ENCODE measurements around the gene SH3BGRL3.

The SH3BGRL3 gene

GRCh38 chr1:26318338-26319064 is 38.6 kb downstream of the SH3BGRL3 start:
- no peaks in the 10 kb centered on the region for H3K27me3 ChIP-seq (ENCODE audit: control insufficient read depth, insufficient read depth, low read length)
- no peaks in the 10 kb centered on the region for H3K9me3 ChIP-seq (ENCODE audit: control insufficient read depth, low read length)
- H3K9ac ChIP-seq: no peak overlapping the region
- no peaks in the 10 kb centered on the region for H3K36me3 ChIP-seq (ENCODE audit: control insufficient read depth, insufficient read depth, low read length)
- no peak overlapping the region for H3K27ac ChIP-seq
- no peaks in the 10 kb centered on the region for H3K79me2 ChIP-seq
- no peak overlapping the region for H3K4me2 ChIP-seq (ENCODE audit: low read length)
- H3K4me3 ChIP-seq (ENCODE audit: low read depth, low read length): no peak overlapping the region
- no peak overlapping the region for H2AFZ ChIP-seq
- no peak for TF ChIP-seq CTCF (IDR thresholded peaks at IDR 0.05)
- no peaks in the 10 kb centered on the region for H3K4me1 ChIP-seq

GRCh38 chr1:26320896-26321295 is 41.0 kb downstream of the SH3BGRL3 start:
- H3K4me2 ChIP-seq (ENCODE audit: low read length): no peak overlapping the region
- H2AFZ ChIP-seq: no peak overlapping the region
- H3K9me3 ChIP-seq (ENCODE audit: control insufficient read depth, low read length): no peaks in the 10 kb centered on the region
- no peak for TF ChIP-seq CTCF (IDR thresholded peaks at IDR 0.05)
- no peak overlapping the region for H3K9ac ChIP-seq
- no peaks in the 10 kb centered on the region for H3K79me2 ChIP-seq
- H3K36me3 ChIP-seq (ENCODE audit: control insufficient read depth, insufficient read depth, low read length): no peaks in the 10 kb centered on the region
- no peaks in the 10 kb centered on the region for H3K27me3 ChIP-seq (ENCODE audit: control insufficient read depth, insufficient read depth, low read length)
- H3K27ac ChIP-seq: no peak overlapping the region
- H3K4me1 ChIP-seq: no peaks in the 10 kb centered on the region
- no peak overlapping the region for H3K4me3 ChIP-seq (ENCODE audit: low read depth, low read length)

- Histone ChIP-seq H3K36me3 (ENCODE audit: control insufficient read depth, insufficient read depth, low read length) (no peaks in the 10 kb centered on the region), H3K79me2 (no peaks in the 10 kb centered on the region), H2AFZ (no peak overlapping the region), H3K9ac (no peak overlapping the region), H3K4me2 (ENCODE audit: low read length) (no peak overlapping the region), H3K9me3 (ENCODE audit: control insufficient read depth, low read length) (no peaks in the 10 kb centered on the region), H3K4me1 (no peaks in the 10 kb centered on the region), H3K27ac (no peak overlapping the region), H3K27me3 (ENCODE audit: control insufficient read depth, insufficient read depth, low read length) (no peaks in the 10 kb centered on the region), H3K4me3 (ENCODE audit: low read depth, low read length) (no peak overlapping the region)
- peak; percentile 73 for TF ChIP-seq CTCF (IDR thresholded peaks at IDR 0.05)
Measured at GRCh38 chr1:26321315-26322041, 41.6 kb downstream of the SH3BGRL3 start.

- Histone ChIP-seq H3K4me3 (ENCODE audit: low read depth, low read length) (no peak overlapping the region), H3K27me3 (ENCODE audit: control insufficient read depth, insufficient read depth, low read length) (no peaks in the 10 kb centered on the region), H3K4me1 (no peaks in the 10 kb centered on the region), H3K9me3 (ENCODE audit: control insufficient read depth, low read length) (no peaks in the 10 kb centered on the region), H3K4me2 (ENCODE audit: low read length) (no peak overlapping the region), H3K9ac (no peak overlapping the region), H2AFZ (no peak overlapping the region), H3K27ac (no peak overlapping the region), H3K36me3 (ENCODE audit: control insufficient read depth, insufficient read depth, low read length) (no peaks in the 10 kb centered on the region), H3K79me2 (no peaks in the 10 kb centered on the region)
- TF ChIP-seq CTCF (IDR thresholded peaks at IDR 0.05): no peak
Measured at GRCh38 chr1:26322042-26322331, 42.1 kb downstream of the SH3BGRL3 start.

GRCh38 chr1:26323382-26323781 is 43.5 kb downstream of the SH3BGRL3 start:
- no peak for TF ChIP-seq CTCF (IDR thresholded peaks at IDR 0.05)
- Histone ChIP-seq H3K79me2 (no peaks in the 10 kb centered on the region), H3K4me3 (ENCODE audit: low read depth, low read length) (no peak overlapping the region), H2AFZ (no peak overlapping the region), H3K27me3 (ENCODE audit: control insufficient read depth, insufficient read depth, low read length) (no peaks in the 10 kb centered on the region), H3K4me1 (no peaks in the 10 kb centered on the region), H3K4me2 (ENCODE audit: low read length) (no peak overlapping the region), H3K9me3 (ENCODE audit: control insufficient read depth, low read length) (no peaks in the 10 kb centered on the region), H3K27ac (no peak overlapping the region), H3K36me3 (ENCODE audit: control insufficient read depth, insufficient read depth, low read length) (no peaks in the 10 kb centered on the region), H3K9ac (no peak overlapping the region)

Data from parathyroid adenoma (tissue), 2 donors.